Sigmoid colon (tissue), 7 donors: ENCODE results near the gene CEP97. TPM values are rescaled to one million over a fixed set of nuclear protein-coding genes. Genes with fewer than 3 reads are reported as not detected.
"Not testable (repeated sequence)": the region's sequence is repeated elsewhere in the genome, so short reads cannot be mapped to it uniquely, and the experiment has no call there.

Experiments
- DNase-seq: peaks from one replicate; pipeline ENCODE4 v3.0.0-alpha.2; 2019
- H3K27ac ChIP-seq, 4 donors: fragments of 200-600 bp; sonication (generic); one replicate each; pipeline ENCODE4 v1.5.1; 2016 to 2019; ENCODE audit warnings: mild to moderate bottlenecking in 1 of 4
- H3K27me3 ChIP-seq, 3 donors: fragments of 200-600 bp; sonication (generic); one replicate each; pipeline ENCODE4 v1.5.1; 2019; ENCODE audit warnings: mild to moderate bottlenecking in 1 of 3
- H3K36me3 ChIP-seq, 4 donors: fragments of 200-600 bp; sonication (generic); one replicate each; pipeline ENCODE4 v1.5.1; 2016 to 2019
- H3K4me1 ChIP-seq, 4 donors: fragments of 200-600 bp; sonication (generic); one replicate each; pipeline ENCODE4 v1.5.1; 2017 to 2019
- H3K4me3 ChIP-seq, 4 donors: fragments of 200-600 bp; sonication (generic); one replicate each; pipeline ENCODE4 v1.5.1; 2017 to 2019; ENCODE audit warnings: mild to moderate bottlenecking in 2 of 4, moderate library complexity in 1 of 4
- H3K9me3 ChIP-seq, 4 donors: fragments of 200-600 bp in 3 of 4; sonication (generic) in 3 of 4; one replicate each; pipeline versions ENCODE4 v1.5.1 to v1.6.1; 2013 to 2019
- CTCF ChIP-seq, 4 experiments: fragments of 450-650 bp in 3 of 4; fragments of 200-600 bp in 1 of 4; IDR thresholded peaks; one replicate each; pipeline ENCODE4 v1.5.1; 2016 to 2019; ENCODE audit warnings: antibody characterized with exemption in 4 of 4, mild to moderate bottlenecking in 3 of 4, moderate library complexity in 2 of 4
- EP300 ChIP-seq, 4 donors: sonication (generic); formaldehyde crosslinking; IDR thresholded peaks; one replicate each; pipeline ENCODE4 v1.6.1; 2017; ENCODE audit warnings: antibody characterized with exemption in 4 of 4
- POLR2A ChIP-seq, 2 donors: fragments of 450-650 bp; IDR thresholded peaks; one replicate each; pipeline ENCODE4 v1.6.1; 2016; ENCODE audit warnings: antibody characterized with exemption in 2 of 2, mild to moderate bottlenecking in 2 of 2, moderate library complexity in 2 of 2
- POLR2AphosphoS5 ChIP-seq, 4 donors: sonication (generic); formaldehyde crosslinking; IDR thresholded peaks; one replicate each; pipeline ENCODE4 v1.6.1; 2017; ENCODE audit warnings: antibody characterized with exemption in 4 of 4
- WGBS, 2 donors: extraction: QIAGEN DNeasy Blood & Tissue Kit; methylation state at CpG; one replicate each; pipeline ENCODE4 v1.1.7; 2013; 5-methylcytosine and 5-hydroxymethylcytosine counted together
- intact Hi-C: fragments of 100-400 bp; cut with DNase I; formaldehyde crosslinking; loops from one replicate; pipeline ENCODE4 v1.15.1; 2023
- polyA plus RNA-seq, 3 donors: library from polyadenylated mRNA; stranded (reverse); fragments of 200-250 nt; gene quantifications; one replicate each; pipeline ENCODE4 v1.2.3, GENCODE V29; 2013
- total RNA-seq, 4 donors: library from RNA; depleted of rRNA; stranded (reverse); fragments of >200 nt; gene quantifications; one replicate each; pipeline ENCODE4 v1.1.0, GENCODE V29; 2016
- donor health status: healthy with polysubstance abuse.
- donor health status: Bipolar disorder and iron deficiency.
- donor health status: healthy.

CEP97 gene
- total and polyA plus RNA-seq, 7 donors = 0.69 to 11.1 (median 9.0) TPM

GRCh38 chr3:101695779-101696372 lies 28.5 kb upstream of the CEP97 start:
- Histone ChIP-seq H3K27me3 (no peaks in the 10 kb centered on the region), H3K27ac (no peak overlapping the region), H3K4me3 (no peak overlapping the region), H3K4me1 (no peaks in the 10 kb centered on the region), H3K36me3 (no peaks in the 10 kb centered on the region), H3K9me3 (no peaks in the 10 kb centered on the region)
- intact Hi-C loops = loop anchor here (5.0 kb wide), 1 partner anchor 841 kb away; no protein-coding TSS in a partner anchor
- 35 to 39% methylated on average over 10 of the region's 10 CpGs for WGBS, 2 donors
- peak; percentile 51 to 80 (median 62) for TF ChIP-seq CTCF (IDR thresholded peaks at IDR 0.05)
- TF ChIP-seq POLR2AphosphoS5 (IDR thresholded peaks at IDR 0.05) = no peak
- no peak for TF ChIP-seq POLR2A (IDR thresholded peaks at IDR 0.05)
- no peak for DNase-seq

GRCh38 chr3:101701696-101702634 lies 22.4 kb upstream of the CEP97 start:
- Histone ChIP-seq H3K4me3 (no peak overlapping the region), H3K27me3 (no peaks in the 10 kb centered on the region), H3K27ac (no peak overlapping the region), H3K36me3 (no peaks in the 10 kb centered on the region), H3K9me3 (no peaks in the 10 kb centered on the region), H3K4me1 (no peaks in the 10 kb centered on the region)
- TF ChIP-seq POLR2A (IDR thresholded peaks at IDR 0.05) (no peak), POLR2AphosphoS5 (IDR thresholded peaks at IDR 0.05) (no peak), EP300 (IDR thresholded peaks at IDR 0.05) (no peak), CTCF (IDR thresholded peaks at IDR 0.05) (no peak)
- DNase-seq = no peak
- 87 to 88% methylated on average over 7 of the region's 7 CpGs for WGBS, 2 donors
- intact Hi-C loops = no loop called here

- TF ChIP-seq CTCF (IDR thresholded peaks at IDR 0.05) (no peak), POLR2AphosphoS5 (IDR thresholded peaks at IDR 0.05) (no peak), EP300 (IDR thresholded peaks at IDR 0.05) (no peak), POLR2A (IDR thresholded peaks at IDR 0.05) (no peak)
- no peaks in the 10 kb centered on the region for H3K4me1 ChIP-seq
- no peak overlapping the region for H3K4me3 ChIP-seq
- no peaks in the 10 kb centered on the region for H3K9me3 ChIP-seq
- no peak for DNase-seq
- no peak overlapping the region for H3K27ac ChIP-seq
- 89 to 90% methylated on average over 1 of the region's 1 CpG for WGBS, 2 donors
- H3K36me3 ChIP-seq = no peaks in the 10 kb centered on the region
- intact Hi-C loops = no loop called here
- no peaks in the 10 kb centered on the region for H3K27me3 ChIP-seq
Observed at GRCh38 chr3:101702726-101703125, 21.7 kb upstream of the CEP97 start.

- TF ChIP-seq EP300 (IDR thresholded peaks at IDR 0.05) = no peak
- TF ChIP-seq POLR2A (IDR thresholded peaks at IDR 0.05) = no peak
- no peaks in the 10 kb centered on the region for H3K27me3 ChIP-seq
- DNase-seq = no peak
- no peak overlapping the region for H3K4me3 ChIP-seq
- H3K9me3 ChIP-seq = no peaks in the 10 kb centered on the region
- no peaks in the 10 kb centered on the region for H3K4me1 ChIP-seq
- H3K36me3 ChIP-seq = no peaks in the 10 kb centered on the region
- no peak overlapping the region for H3K27ac ChIP-seq
- WGBS, 2 donors = 69 to 85% methylated on average over 2 of the region's 2 CpGs
- intact Hi-C loops = no loop called here
Observed at GRCh38 chr3:101703169-101703568, 21.2 kb upstream of the CEP97 start.

GRCh38 chr3:101704639-101705038 lies 19.8 kb upstream of the CEP97 start:
- H3K4me1 ChIP-seq, H3K4me3 ChIP-seq, H3K27ac ChIP-seq, H3K27me3 ChIP-seq, intact Hi-C loops, DNase-seq, H3K36me3 ChIP-seq, H3K9me3 ChIP-seq: not testable (repeated sequence)
- WGBS, 2 donors = 49 to 73% methylated on average over 2 of the region's 2 CpGs
